ES-I3 (cell line): Measurements from ENCODE around the gene RPLP2.

Source experiments
- H3K36me3 ChIP-seq: 2 replicates; pipeline ENCODE4 v1.6.1; 2013; ENCODE audit warnings: mild to moderate bottlenecking, low read length, control low read depth, moderate library complexity; ENCODE audit not compliant: insufficient read depth
- H3K4me1 ChIP-seq: 2 replicates; pipeline ENCODE4 v1.6.1; 2013; ENCODE audit warnings: mild to moderate bottlenecking, control low read depth, low read length; ENCODE audit not compliant: insufficient read depth
- H3K9ac ChIP-seq: 2 replicates; pipeline ENCODE4 v1.6.1; 2013; ENCODE audit warnings: low read depth, mild to moderate bottlenecking, low read length, moderate library complexity
- H3K9me3 ChIP-seq: 2 replicates; pipeline ENCODE4 v1.6.1; 2013; ENCODE audit warnings: mild to moderate bottlenecking, low read length, moderate library complexity; ENCODE audit not compliant: control insufficient read depth, insufficient read depth

Gene RPLP2

DNA sequence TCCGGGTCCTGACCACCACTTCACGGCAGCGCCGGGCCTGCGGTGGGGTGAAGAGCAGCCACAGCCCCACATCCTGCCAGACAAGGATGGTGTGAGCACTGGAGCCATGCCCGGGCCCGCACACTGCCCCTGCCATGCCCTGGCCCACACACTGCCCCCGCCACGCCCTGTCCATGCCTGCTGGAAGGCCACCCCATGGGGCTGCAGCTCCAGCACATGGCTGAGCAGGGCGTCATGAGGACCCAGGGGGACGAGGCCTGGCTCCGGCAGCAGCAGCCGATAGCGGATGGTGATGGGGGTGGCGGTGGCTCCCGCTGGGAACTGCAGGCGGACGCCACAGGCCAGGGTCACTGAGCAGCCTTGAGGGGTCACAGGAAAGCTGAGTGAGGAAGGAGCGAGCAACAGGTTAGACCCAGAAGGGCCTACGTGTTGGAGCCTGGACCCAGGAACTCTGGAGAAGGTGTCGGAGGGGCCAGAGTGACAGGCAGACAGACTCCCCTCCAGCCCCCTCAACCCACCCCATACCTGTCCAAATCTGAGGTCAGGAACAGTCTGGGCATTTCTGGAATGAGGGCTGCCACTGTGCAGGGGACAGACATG is 7.6 kb upstream of the RPLP2 start:
- H3K9ac ChIP-seq: no peak overlapping the region
- H3K4me1 ChIP-seq: no peaks in the 10 kb centered on the region; the same call in 1 of the 2 replicates
- H3K36me3 ChIP-seq: peaks cover 8% of the 10 kb centered on the region
- no peaks in the 10 kb centered on the region for H3K9me3 ChIP-seq

DNA sequence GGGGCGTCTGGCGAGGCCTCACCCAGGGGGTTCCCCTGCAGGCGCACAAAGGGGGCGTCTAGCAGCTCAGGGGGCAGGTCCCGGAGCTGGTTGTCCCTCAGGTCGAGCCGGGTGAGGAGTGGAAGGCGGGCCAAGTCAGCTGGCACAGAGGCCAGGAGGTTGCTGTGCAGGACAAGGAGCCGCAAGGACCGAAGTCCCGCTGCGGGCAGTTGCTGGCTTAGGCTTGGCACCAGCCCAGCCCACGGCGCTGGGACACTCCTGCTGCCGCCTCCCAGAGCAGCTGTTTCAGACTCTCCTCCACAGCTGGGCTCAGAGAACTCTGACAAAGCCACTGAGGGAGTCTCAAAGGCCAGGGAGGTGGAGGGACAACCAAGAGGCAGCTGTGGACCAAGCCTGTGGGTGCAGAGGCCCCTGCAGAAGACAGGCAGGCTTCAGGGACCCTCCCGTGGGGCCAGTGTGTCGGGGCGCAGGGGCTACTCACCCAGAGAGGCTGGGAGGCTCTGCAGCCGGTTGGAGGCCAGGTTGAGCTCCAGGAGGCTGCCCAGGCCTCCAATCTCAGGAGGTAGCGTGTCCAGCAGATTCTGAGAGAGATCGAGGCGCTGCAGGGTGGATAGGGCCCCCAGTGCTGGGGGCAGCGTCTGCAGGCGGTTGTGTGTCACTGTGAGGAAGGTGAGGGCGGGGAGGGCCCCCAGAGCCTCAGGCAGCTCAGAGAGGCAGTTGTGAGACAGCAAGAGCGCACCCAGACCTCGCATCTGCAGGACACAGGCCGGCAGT is 6.9 kb upstream of the RPLP2 start:
- no peaks in the 10 kb centered on the region for H3K9me3 ChIP-seq
- H3K9ac ChIP-seq: no peak overlapping the region
- H3K36me3 ChIP-seq: peaks cover 8% of the 10 kb centered on the region
- H3K4me1 ChIP-seq: no peaks in the 10 kb centered on the region; the same call in 1 of the 2 replicates

DNA sequence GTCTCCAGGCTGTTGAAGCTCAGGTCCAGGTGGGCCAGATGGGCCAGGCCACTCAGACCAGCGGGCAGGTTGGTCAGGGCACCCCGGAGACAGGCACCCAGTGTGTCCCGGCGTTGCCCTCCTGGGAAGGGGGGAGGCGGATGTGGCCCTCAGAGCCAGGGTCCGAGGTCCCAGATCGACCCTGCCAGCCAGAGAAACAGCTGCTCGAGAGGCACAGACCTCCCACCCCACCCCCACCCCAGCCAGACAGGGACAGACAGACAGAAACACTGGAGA is 6.4 kb upstream of the RPLP2 start:
- no peaks in the 10 kb centered on the region; the same call in 1 of the 2 replicates for H3K4me1 ChIP-seq
- no peaks in the 10 kb centered on the region for H3K9me3 ChIP-seq
- H3K9ac ChIP-seq: peak overlapping the region; percentile 74; the same call in 1 of the 2 replicates
- peaks cover 8% of the 10 kb centered on the region for H3K36me3 ChIP-seq

DNA sequence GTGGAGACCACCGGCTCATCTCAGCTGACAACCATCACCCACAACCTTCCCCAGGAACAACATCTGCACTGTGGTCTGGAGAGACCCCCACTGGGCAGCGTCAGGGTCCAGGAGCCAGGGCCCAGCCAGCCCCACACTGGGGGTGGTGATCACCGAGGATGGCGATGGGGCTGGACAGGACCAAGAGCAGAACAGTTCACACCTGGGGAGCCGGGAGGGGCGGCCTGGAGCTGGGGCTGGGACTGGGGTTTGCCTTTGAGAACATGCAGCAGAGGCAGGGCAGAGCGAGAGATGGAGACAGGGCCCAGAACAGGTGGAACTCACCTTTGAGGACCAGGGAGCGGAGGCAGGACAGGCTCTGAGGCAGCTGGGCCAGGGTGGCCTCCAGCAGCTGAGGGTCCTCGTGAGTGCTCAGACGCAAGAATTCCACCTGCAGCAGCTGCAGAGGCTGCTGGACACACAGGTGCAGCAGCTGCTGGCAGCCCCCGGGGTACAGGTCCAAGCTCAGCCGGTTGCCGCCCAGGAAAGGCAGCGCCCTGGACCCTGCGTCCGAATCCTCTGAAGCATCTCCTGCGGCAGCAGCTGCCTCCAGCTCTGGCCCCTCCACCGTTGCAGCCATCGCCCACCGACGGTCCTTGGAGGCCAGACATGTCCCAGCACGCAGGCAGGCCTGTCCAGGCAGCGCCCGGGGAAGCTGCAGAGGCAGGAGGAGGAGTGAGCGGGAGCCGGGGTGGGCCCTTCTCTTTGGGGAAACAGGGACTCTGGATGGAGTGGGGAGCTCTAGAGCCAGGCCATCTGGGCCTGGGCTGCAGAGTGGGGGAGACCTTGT is 5.8 kb upstream of the RPLP2 start:
- H3K4me1 ChIP-seq: no peaks in the 10 kb centered on the region; the same call in 1 of the 2 replicates
- H3K9ac ChIP-seq: peak overlapping the region; percentile 74
- H3K9me3 ChIP-seq: no peaks in the 10 kb centered on the region
- H3K36me3 ChIP-seq: peaks cover 8% of the 10 kb centered on the region

DNA sequence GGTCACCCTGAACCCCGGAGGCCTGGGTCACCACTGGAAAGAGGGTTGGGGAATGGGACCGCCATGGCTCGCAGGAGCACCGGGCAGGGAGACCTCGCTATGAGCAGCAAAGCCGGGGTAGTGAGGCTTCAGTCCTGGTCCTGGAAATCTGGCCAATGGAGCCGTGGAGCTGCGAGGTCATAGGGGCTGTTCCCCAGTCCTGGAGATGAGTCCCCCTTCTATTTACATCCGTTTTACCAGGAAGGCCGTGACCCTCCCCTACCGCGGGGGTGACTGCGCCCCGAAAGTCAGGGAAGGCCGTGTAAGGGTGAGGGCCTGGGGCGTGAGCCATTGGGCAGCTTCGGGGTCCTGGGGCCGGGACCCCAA is 5.2 kb upstream of the RPLP2 start:
- peak overlapping the region; percentile 74 for H3K9ac ChIP-seq
- no peaks in the 10 kb centered on the region for H3K9me3 ChIP-seq
- peaks cover 8% of the 10 kb centered on the region for H3K36me3 ChIP-seq
- no peaks in the 10 kb centered on the region; the same call in 1 of the 2 replicates for H3K4me1 ChIP-seq

DNA sequence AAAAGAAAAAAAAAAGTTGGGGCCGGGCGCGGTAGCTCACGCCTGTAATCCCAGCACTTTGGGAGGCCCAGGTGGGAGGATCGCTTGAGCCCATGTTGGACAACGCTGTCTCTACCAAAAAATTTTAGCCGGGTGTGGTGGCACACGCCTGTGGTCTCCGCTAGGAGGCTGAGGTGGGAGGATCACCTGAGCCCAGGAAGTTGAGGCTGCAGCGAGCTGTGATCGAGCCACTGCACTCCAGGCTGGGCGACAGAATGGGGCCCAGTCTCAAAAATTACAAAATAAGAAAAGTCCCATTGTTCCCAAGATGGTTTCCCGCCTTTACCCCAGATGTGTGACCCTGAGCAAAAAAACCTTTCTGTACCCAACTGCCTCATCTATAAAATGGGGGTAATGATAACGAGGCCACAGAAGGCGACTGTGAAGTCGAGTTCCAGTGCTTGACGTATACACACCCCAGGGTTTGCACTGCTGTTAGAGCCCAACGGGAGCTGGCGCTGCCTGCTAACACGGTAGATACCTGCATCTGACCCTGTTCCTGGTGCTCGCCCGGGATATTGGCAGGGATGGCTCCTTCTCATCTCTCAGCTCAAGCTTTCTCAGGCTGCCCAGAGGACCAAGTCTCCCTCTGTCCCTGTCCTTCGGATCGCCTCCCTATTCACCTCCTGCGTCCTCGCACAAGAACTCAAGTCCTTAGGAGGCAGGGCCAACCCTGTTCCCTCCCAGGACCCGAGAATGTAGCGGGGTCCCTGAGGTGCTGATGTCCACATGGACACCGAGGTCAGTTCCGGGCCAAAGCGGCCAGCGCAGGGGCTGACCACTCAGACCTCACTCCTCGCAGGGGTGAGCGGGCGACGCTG is 1.1 kb upstream of the RPLP2 start:
- peaks cover 21% of the 10 kb centered on the region for H3K36me3 ChIP-seq
- peak overlapping the region; percentile 85 for H3K9ac ChIP-seq
- no peaks in the 10 kb centered on the region for H3K9me3 ChIP-seq
- H3K4me1 ChIP-seq: no peaks in the 10 kb centered on the region; the same call in 1 of the 2 replicates

DNA sequence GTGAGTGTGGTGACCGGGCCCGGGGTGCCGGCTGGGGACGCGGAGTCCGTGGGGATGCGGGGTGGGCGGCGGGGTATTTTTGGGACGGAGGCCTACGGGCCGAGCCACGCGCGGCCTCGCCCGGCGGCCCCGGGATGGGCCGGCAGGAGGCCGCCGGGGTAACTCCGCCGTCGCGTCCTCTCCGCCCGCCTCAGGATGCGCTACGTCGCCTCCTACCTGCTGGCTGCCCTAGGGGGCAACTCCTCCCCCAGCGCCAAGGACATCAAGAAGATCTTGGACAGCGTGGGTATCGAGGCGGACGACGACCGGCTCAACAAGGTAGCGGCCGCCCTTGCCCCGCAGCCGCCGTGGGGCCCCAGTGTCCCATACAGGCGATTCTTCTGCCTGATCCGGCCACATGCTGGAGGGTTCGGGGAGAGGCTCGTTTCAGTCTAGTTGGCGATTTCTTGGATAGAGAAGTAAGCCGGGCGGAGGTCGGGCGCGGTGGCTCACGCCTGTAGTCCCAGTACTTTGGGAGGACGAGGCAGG is 337 bp downstream of the RPLP2 start:
- peaks cover 21% of the 10 kb centered on the region for H3K36me3 ChIP-seq
- H3K9me3 ChIP-seq: no peaks in the 10 kb centered on the region
- no peaks in the 10 kb centered on the region for H3K4me1 ChIP-seq
- H3K9ac ChIP-seq: peak overlapping the region; percentile 85

DNA sequence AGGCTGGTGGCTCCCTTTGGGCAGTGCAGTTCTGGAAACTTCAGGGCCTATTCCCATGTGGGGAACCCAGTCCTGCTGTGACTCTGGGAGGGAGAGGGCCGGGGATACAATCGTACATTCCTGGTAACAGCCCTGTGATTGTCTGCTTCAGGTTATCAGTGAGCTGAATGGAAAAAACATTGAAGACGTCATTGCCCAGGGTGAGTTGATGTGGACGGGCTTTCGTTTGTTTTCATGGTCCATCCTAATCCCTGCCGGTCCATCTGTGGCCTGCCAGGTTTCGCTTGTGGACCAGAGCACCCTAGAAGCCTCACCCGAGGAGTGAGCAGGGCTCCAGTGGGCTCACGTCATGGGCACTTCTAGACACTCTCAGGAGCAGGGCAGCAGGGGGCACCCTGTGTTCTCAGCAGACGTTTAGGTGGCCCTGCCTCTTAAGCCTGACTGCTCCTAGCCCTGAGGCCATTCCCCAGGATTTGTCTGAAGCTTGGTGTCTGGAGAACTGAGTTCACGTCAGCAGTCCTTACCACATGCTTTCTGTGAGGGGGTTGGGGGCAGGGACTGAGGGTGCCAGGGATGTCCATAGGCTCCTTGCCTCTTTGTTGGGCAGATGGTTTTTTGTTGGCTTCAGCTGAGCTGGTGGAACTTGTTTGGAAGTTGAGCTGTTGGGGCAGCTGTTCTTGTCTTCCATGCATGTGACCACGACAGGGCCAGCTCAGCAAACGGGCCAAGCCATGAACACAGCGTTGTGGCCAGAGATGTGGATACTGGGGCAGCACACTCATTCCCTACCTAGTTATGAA is 1.9 kb downstream of the RPLP2 start:
- Histone ChIP-seq H3K36me3 (peaks cover 21% of the 10 kb centered on the region), H3K4me1 (peaks cover 3% of the 10 kb centered on the region; the same call in 1 of the 2 replicates), H3K9ac (no peak overlapping the region), H3K9me3 (no peaks in the 10 kb centered on the region)

DNA sequence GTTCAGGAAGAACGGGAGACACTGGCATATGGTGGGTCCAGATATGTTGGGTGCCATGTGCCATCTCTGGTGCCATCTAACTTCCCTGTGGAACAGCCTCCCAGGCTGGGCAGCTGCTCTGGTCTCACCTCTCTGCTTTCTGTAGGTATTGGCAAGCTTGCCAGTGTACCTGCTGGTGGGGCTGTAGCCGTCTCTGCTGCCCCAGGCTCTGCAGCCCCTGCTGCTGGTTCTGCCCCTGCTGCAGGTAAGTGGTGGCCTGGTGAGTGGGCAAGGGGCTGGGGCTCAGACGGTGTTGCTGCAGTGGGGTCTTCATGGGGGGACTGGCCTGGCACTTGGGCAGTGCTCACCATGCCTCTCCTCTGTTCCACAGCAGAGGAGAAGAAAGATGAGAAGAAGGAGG is 2.6 kb downstream of the RPLP2 start:
- Histone ChIP-seq H3K36me3 (peaks cover 21% of the 10 kb centered on the region), H3K9me3 (no peaks in the 10 kb centered on the region), H3K4me1 (peaks cover 3% of the 10 kb centered on the region; the same call in 1 of the 2 replicates), H3K9ac (no peak overlapping the region)

DNA sequence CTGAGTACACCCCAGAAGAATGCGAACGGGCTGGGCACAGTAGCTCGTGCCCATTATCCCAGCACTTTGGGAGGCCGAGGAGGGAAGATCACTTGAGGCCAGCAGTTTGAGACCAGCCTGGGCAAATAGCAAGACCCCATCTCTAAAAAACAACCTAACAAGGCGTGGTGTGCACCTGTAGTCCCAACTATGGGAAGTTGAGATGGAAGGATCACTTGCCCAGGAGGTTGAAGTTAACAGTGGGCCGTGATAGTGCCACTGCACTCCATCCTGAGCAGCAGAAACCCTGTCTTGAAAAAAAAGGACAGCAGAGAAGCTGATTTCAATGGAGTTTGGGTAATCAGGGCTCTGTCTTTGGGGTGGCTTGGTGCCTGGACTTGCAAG is 3.3 kb downstream of the RPLP2 start:
- no peak overlapping the region for H3K9ac ChIP-seq
- no peaks in the 10 kb centered on the region for H3K9me3 ChIP-seq
- H3K4me1 ChIP-seq: peaks cover 3% of the 10 kb centered on the region; the same call in 1 of the 2 replicates
- H3K36me3 ChIP-seq: peaks cover 21% of the 10 kb centered on the region

DNA sequence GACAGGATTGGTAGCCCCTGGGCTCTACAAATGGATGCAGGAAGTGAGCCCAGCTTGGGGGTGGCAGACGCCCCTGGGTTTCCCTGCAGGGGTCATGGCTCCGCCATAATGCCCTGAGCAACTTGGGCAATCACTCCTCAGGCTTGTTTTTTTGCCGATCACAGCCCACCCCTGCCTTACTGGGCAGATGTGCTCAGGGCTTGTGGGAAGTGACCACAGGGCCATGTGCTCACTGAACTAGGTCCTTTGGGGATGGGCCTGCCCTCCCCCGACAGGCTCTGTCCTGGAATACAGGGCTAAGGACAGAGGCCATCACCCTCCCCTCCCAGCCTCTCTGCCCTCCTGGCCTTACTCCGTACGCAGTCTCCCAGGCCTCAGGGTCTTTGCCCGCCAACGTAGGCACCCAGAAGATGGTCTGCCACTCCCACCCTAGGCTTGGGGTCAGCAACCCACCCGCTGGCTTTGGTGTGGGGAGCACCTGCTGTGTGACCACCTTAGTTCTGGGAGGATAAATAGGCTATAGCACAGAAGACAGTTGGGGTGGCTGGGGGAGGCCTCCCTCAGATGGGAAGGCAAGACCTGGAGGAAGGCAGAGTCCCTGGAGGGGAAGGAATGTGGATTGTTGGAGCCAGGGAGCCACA is 3.8 kb downstream of the RPLP2 start:
- Histone ChIP-seq H3K9ac (no peak overlapping the region), H3K4me1 (peaks cover 9% of the 10 kb centered on the region; the same call in 1 of the 2 replicates), H3K36me3 (peaks cover 21% of the 10 kb centered on the region), H3K9me3 (no peaks in the 10 kb centered on the region)

DNA sequence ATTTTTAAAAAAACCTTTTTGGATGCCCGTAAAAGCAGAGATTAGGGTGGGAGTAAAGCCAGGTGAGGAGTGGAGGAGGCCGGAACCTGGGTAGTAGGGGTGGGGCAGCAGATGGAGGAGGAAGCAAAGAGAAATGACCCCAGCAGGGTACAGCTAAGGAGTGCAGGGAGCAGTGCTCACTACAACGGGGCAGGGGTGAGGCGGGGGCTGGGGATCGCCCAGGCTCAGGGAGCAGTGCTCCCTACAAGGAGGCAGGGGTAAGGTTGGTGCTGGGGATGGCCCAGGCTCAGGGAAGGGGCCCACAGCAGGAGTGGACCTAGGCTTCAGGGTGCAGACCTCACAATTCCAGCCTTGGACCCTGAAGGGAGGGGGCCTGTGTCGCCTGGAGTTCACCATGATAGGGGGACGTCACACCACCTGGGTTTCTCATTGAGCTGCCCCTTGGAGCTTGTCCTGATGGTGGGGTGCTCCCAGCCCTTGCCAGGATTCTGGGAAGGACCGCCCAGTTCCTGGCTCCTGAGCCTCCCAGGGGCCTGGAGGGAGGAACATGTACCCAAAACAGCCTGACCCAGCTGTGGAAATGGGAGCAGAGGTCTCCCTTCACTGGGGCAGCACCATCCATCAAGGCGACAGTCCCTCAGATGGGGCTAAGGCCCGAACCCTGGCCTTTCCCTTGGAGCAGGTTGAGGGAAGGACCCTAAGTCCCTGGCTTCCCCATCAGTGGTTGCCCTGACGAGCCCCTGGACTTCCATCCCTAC is 6.1 kb downstream of the RPLP2 start:
- Histone ChIP-seq H3K9me3 (no peaks in the 10 kb centered on the region), H3K36me3 (peaks cover 19% of the 10 kb centered on the region), H3K9ac (no peak overlapping the region), H3K4me1 (peaks cover 14% of the 10 kb centered on the region; the same call in 1 of the 2 replicates)
